ENCODE results near the gene GUK1. TPM values are rescaled to one million over a fixed set of nuclear protein-coding genes. Genes with fewer than 3 reads are reported as not detected.

The GUK1 gene
- total RNA-seq (2022; extraction: Qiagen RNA extraction) = 122 to 161 TPM (median 151 TPM) in 5 replicates

DNA sequence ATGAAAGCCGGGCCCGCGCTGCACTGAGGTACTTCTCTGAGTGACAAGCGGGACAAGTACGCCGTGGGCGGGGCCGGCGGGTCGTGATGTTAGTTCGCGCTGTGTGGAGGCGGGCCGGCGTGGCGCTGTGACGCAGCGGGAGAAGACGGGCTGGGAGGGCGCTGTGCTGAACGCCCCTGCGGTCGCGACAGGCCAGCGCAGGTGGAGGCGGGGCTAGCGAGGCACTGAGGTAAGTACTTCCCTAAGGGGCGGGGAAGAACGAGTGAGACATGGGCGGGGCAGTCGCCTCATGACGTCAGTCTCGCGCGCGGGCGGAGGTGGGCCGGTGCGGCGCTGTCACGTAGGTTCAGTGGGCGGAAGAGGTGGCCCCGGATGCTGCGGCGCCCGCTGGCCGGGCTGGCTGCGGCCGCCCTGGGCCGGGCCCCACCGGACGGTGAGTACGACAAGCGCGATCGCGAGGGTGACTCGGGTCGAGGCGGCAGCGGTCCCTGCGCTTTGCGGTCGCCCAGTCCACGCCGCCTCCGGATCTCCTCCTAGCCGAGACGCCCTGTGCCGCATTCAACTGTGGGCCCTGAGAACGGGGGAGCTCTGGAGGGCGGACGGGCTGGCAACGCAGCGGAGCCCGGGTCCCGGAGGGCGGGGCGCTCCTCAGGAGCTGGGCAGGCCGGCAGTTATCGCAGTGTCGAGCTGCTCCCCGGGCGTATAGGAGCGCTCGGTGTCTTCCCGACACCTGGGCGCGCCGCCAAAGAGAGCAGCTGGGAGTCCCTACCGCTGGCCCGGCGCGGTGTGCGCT lies at the start of gene GUK1:
Gene GUK1 (plus strand): TSS at position 349 of the 793 bp plus-strand sequence. CDS start 24 bp downstream, at position 373.

DNA sequence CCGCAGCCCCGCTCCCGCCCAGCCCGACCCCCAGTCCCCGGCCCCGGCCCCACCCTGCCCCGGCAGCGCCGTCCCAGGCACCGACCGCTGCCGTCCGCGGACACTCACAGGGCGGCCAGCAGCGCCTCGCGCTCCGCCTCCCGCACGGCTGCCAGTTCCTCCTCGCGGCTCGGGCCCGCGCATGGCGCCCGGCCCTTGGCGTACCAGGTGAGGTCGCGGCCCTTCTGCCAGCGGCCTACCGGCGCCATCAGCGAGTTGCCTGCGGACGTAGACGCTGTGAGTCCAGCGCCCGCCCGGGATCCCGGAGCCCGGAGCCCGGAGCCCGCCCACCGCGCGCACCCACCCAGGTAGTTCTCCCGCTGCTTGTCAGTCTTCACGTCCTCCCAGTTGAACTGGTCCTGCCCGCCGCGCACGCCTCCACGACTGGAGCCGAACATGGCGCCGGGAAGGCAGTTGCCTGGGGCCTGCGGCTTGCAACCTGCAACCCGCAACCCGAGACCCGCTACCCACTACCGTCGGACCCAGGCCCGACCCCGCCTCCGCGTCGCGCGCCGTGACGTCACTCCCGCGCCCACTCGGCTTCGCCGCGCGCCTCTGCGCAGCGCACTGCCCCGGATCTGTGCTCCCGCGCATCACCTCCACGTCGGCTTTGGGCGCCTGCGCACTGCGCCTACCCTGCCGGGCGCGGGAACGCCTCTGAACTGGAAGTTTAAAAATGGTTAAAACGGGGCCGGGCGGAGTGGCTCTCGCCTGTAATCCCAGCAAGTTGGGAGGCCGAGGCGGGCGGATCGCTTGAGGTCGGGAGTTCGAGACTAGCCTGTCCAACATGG lies 37.1 kb upstream of the GUK1 start, which contains the start of gene C1orf35:
Gene C1orf35 (minus strand): TSS at position 535 of the 830 bp plus-strand sequence. CDS start 98 bp downstream, at position 437.

DNA sequence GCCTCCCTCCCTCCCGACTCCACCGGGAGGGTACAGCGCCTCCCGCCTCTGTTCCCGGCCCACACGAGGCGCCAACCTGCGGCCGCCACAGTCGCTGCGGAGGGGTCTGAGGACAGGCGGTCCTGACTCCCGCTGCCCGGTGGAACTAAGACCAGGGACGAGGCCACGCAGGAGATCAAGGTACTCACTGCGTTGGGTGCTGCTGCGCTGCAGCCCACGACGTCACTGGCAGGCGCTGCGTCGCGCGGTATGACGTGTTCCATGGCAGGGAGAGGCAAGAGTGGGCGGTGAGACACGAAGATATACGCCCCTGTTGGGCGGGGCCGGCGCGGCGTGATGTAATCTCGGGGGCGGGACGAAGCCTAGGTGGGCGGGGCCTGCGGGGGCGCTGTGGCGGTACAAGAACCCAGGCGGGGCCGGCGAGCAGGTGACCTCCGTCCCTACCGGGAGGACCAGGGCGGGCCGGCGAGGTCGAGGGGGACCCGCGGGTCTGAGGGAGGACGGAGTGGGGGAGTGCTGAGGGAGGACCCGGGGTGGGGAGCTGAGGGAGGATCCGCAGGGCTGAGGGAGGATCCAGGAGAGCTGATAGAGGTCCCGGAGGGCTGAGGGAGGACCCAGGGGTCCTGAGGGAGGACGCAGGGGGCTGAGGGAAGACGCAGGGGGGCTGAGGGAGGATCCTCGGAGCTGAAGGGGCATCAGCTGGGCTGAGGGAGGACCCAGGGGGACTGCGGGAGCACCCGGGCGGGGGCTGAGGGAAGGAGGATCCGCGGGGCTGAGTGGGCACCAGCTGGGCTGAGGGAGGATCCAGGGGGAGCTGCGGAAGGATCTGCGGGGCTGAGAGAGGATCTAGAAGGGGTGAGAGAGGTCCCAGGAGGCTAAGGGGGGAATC lies 30.8 kb upstream of the GUK1 start, which contains the start of gene MRPL55:
Gene MRPL55 (minus strand): TSS at position 227 of the 889 bp plus-strand sequence. CDS start 1,039 bp downstream, outside the sequence.

GRCh38 chr1:228149406-228150119 lies 9.5 kb downstream of the GUK1 start, which contains the start of gene GJC2:
Gene GJC2, plus strand, starts transcription at chr1:228149930. Its CDS starts 7,829 bp downstream, at chr1:228157759.

DNA sequence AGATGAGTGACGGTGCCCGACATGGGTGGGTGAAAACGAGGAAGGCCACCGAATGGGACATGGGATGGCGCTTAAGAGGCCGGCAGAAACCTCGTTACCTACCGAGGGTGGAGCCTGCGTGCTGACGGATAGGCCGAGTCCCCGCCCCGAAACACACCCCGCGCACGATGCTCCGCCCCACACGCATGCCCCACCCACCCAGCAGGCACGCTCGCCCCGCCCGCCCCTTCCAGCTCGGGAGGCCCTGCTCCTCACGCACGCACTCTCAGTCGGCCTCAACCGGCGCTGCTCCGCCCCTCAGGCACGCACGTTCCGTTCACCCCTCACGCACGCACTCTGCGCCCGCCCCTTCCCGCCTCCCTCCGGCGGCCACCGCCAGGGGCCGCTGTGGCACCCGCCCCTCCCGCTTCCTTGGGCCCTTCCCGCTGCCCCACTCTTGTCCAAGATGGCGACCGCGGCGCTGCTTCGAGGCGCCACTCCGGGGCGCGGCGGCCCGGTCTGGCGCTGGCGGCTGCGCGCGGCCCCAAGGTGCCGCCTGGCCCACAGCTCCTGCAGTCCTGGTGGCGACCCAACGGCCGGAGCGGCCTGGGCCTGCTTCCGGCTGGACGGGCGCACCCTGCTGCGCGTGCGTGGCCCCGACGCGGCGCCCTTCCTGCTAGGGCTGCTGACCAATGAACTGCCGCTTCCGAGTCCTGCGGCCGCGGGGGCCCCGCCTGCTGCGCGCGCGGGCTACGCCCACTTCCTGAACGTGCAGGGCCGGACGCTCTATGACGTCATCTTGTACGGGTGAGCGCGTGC lies 25.5 kb downstream of the GUK1 start, which contains the start of gene IBA57:
Gene IBA57 (plus strand): TSS at position 433 of the 798 bp plus-strand sequence. CDS start 13 bp downstream, at position 446.

Other genes with a start within 250 kb of the GUK1 start
- 6.0 to 7.9 TPM (median 6.9 TPM) in 5 replicates for gene WNT9A, start 192.3 kb upstream of the GUK1 start, total RNA-seq (2022; extraction: Qiagen RNA extraction)
- gene WNT3A, start 133.3 kb upstream of the GUK1 start, total RNA-seq (2022; extraction: Qiagen RNA extraction) = 0.05 TPM in 2 of 5 replicates, not detected in the others
- 403 to 452 TPM (median 450 TPM) in 5 replicates for gene ARF1, start 57.6 kb upstream of the GUK1 start, total RNA-seq (2022; extraction: Qiagen RNA extraction)
- 28.2 to 39.9 TPM (median 38.8 TPM) in 5 replicates for gene C1orf35, start 37.0 kb upstream of the GUK1 start, total RNA-seq (2022; extraction: Qiagen RNA extraction)
- gene MRPL55, start 31.0 kb upstream of the GUK1 start, total RNA-seq (2022; extraction: Qiagen RNA extraction) = 58.1 to 87.8 TPM (median 86.7 TPM) in 5 replicates
- 0.34 to 0.54 TPM (median 0.46 TPM) in 5 replicates for gene GJC2, start 9.7 kb downstream of the GUK1 start, total RNA-seq (2022; extraction: Qiagen RNA extraction)
- gene IBA57, start 25.5 kb downstream of the GUK1 start, total RNA-seq (2022; extraction: Qiagen RNA extraction) = 3.1 to 7.3 TPM (median 5.9 TPM) in 5 replicates
- gene OBSCN, start 67.8 kb downstream of the GUK1 start, total RNA-seq (2022; extraction: Qiagen RNA extraction) = 2.9 to 6.1 TPM (median 4.1 TPM) in 5 replicates